Thoracic aorta (tissue), 2 donors: ENCODE data around the gene ANXA6. TPM values are rescaled to one million over a fixed set of nuclear protein-coding genes. Genes with fewer than 3 reads are reported as not detected.

Experiments
- ATAC-seq: fragments of 150-250 bp; one replicate; pipeline ENCODE4 v1.8.0; 2017; ENCODE audit warnings: low read depth; ENCODE audit not compliant: insufficient number of reproducible peaks, low FRiP score
- DNase-seq: peaks from one replicate; pipeline ENCODE4 v3.0.0-alpha.2; 2020; ENCODE audit warnings: low spot score
- H3K27ac ChIP-seq, 2 donors: fragments of 200-600 bp; sonication (generic); 1 replicate in 1 of 2; 2 replicates in 1 of 2; pipeline ENCODE4 v1.5.1; 2016; ENCODE audit warnings: mild to moderate bottlenecking in 2 of 2, moderate library complexity in 2 of 2
- H3K27me3 ChIP-seq: fragments of 200-600 bp; sonication (generic); replicated peaks from 2 replicates; pipeline ENCODE4 v1.6.0; 2016; ENCODE audit warnings: mild to moderate bottlenecking; ENCODE audit not compliant: insufficient read depth
- H3K36me3 ChIP-seq: fragments of 200-600 bp; sonication (generic); one replicate; pipeline ENCODE4 v1.5.1; 2016
- H3K4me1 ChIP-seq, 2 donors: fragments of 200-600 bp; sonication (generic); 1 replicate in 1 of 2; 2 replicates in 1 of 2; pipeline versions ENCODE4 v1.5.1 to v1.6.0; 2016; ENCODE audit warnings: low read depth in 2 of 2, mild to moderate bottlenecking in 1 of 2; ENCODE audit not compliant: control insufficient read depth in 1 of 2
- H3K4me3 ChIP-seq: fragments of 200-600 bp; sonication (generic); 2 replicates; pipeline ENCODE4 v1.5.1; 2016; ENCODE audit warnings: mild to moderate bottlenecking
- H3K9me3 ChIP-seq: fragments of 200-600 bp; sonication (generic); 2 replicates; pipeline ENCODE4 v1.5.1; 2016
- total RNA-seq, 2 donors: library from RNA; depleted of rRNA; stranded (reverse); fragments of >200 nt; gene quantifications; one replicate each; pipeline versions ENCODE4 v1.1.0 to v1.2.3, GENCODE V29; 2016
- TF ChIP-seq, protein P1 (sequence below): fragments of 200-600 bp; sonication (generic); IDR thresholded peaks from one replicate; pipeline ENCODE4 v1.5.1; 2019; ENCODE audit warnings: antibody characterized with exemption

ANXA6 gene
- total RNA-seq, 2 donors from 2014 or later = 207 to 349 TPM

DNA sequence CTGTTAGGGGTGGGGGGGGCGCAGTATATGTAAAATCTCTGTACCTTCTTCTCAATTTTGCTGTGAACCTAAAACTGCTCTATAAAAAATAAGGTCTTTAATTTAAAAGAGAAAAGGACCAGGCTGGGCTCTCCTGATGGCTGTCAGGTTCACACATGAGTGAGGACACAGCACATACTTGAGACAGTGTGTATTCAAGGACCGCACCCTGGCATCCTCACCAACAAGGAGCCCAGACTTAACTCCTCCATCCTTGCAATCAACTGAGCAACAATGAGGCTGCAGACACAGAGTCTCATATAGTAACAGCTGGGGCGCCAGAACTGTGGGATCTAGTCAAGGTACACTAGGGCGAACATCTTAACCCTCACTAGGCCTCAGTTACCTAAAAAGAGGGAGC is 86.6 kb downstream of the ANXA6 start:
- no peak overlapping the region for H3K27ac ChIP-seq
- no peak for DNase-seq
- H3K27me3 ChIP-seq = no peaks in the 10 kb centered on the region
- no peak for ATAC-seq
- no peak overlapping the region for H3K4me3 ChIP-seq
- TF ChIP-seq, protein P1, sequence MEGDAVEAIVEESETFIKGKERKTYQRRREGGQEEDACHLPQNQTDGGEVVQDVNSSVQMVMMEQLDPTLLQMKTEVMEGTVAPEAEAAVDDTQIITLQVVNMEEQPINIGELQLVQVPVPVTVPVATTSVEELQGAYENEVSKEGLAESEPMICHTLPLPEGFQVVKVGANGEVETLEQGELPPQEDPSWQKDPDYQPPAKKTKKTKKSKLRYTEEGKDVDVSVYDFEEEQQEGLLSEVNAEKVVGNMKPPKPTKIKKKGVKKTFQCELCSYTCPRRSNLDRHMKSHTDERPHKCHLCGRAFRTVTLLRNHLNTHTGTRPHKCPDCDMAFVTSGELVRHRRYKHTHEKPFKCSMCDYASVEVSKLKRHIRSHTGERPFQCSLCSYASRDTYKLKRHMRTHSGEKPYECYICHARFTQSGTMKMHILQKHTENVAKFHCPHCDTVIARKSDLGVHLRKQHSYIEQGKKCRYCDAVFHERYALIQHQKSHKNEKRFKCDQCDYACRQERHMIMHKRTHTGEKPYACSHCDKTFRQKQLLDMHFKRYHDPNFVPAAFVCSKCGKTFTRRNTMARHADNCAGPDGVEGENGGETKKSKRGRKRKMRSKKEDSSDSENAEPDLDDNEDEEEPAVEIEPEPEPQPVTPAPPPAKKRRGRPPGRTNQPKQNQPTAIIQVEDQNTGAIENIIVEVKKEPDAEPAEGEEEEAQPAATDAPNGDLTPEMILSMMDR = no peak
- H3K4me1 ChIP-seq = peaks cover 36 to 67% of the 10 kb centered on the region in 2 donors
- H3K9me3 ChIP-seq = no peaks in the 10 kb centered on the region
- no peaks in the 10 kb centered on the region for H3K36me3 ChIP-seq

GRCh38 chr5:151070449-151070848 is 87.1 kb downstream of the ANXA6 start:
- Histone ChIP-seq H3K36me3 (no peaks in the 10 kb centered on the region), H3K27me3 (no peaks in the 10 kb centered on the region), H3K9me3 (no peaks in the 10 kb centered on the region), H3K4me3 (no peak overlapping the region), H3K4me1 (peaks cover 36 to 67% of the 10 kb centered on the region in 2 donors), H3K27ac (no peak overlapping the region)
- DNase-seq = no peak
- no peak for ATAC-seq
- TF ChIP-seq, protein P1 = no peak

GRCh38 chr5:151068433-151069197 is 89.0 kb downstream of the ANXA6 start:
- no peaks in the 10 kb centered on the region for H3K9me3 ChIP-seq
- ATAC-seq (no peak), DNase-seq (no peak)
- TF ChIP-seq, protein P1 = no peak
- peaks cover 47 to 82% of the 10 kb centered on the region in 2 donors for H3K4me1 ChIP-seq
- H3K27ac ChIP-seq = peak overlapping the region; percentile 62 to 70
- no peaks in the 10 kb centered on the region for H3K36me3 ChIP-seq
- peak overlapping the region; percentile 3 for H3K4me3 ChIP-seq
- H3K27me3 ChIP-seq = no peaks in the 10 kb centered on the region

DNA sequence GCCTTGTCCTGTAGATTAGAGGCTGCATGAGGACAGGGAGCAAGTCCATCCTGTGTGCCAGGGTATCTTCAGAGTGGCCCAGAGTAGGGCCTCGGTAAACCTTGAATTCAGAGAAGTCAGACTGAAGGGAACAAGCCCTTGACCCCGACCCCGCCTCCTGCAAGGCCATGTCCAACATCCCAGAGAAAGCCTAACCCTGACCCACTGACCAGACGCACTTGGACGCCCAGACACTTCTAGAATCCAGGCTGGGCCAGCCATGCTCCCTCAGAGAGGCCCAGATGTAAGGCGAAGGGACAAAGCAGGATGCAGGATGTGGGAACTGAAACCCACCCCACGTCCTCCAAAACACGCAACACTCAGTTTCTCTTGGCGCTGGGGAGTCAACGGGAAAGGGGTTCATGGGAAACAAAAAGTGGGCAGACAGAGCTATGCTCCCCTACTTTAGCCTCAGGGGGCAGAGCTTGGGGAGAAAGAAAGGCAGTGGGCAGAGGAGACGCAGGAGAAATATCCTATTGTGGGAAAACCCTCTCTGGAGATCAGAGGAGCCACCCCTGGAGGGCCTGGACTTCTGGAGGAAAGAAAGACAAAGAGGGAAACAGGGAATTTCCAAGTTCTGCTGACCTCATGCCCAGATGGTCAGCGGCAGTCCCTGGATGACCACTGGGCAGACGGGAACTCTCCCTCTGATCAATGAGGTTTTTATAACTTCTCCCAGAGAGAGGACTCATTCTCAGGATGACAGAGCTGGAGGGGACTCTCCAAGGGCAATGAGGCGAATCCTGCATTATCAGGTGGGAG is 89.7 kb downstream of the ANXA6 start:
- H3K36me3 ChIP-seq = no peaks in the 10 kb centered on the region
- TF ChIP-seq, protein P1 = no peak
- H3K27ac ChIP-seq = peak overlapping the region; percentile 62 to 70
- H3K9me3 ChIP-seq = no peaks in the 10 kb centered on the region
- DNase-seq (no peak), ATAC-seq (no peak)
- no peak overlapping the region for H3K4me3 ChIP-seq
- no peaks in the 10 kb centered on the region for H3K27me3 ChIP-seq
- H3K4me1 ChIP-seq = peaks cover 50 to 82% of the 10 kb centered on the region in 2 donors

GRCh38 chr5:151066920-151067319 is 90.7 kb downstream of the ANXA6 start:
- H3K4me3 ChIP-seq = no peak overlapping the region
- ATAC-seq = no peak
- peaks cover 50 to 82% of the 10 kb centered on the region in 2 donors for H3K4me1 ChIP-seq
- peaks cover 7% of the 10 kb centered on the region for H3K36me3 ChIP-seq
- no peak overlapping the region for H3K27ac ChIP-seq
- no peaks in the 10 kb centered on the region for H3K9me3 ChIP-seq
- no peak for DNase-seq
- TF ChIP-seq, protein P1 = no peak
- H3K27me3 ChIP-seq = no peaks in the 10 kb centered on the region
